IMR-90 (cell line): ENCODE data around the gene TCF12. TPM values are rescaled to one million over a fixed set of nuclear protein-coding genes. Genes with fewer than 3 reads are reported as not detected.

Experiments
- ATAC-seq: fragments of 200-7000 bp; cut with Tn5 transposase; 2 replicates; pipeline ENCODE4 v1.9.1; 2020; ENCODE audit warnings: low read depth, mild to moderate bottlenecking, moderate library complexity
- BruUV-seq: library from RNA; stranded (reverse); fragments of 400-500 nt; replicated peaks from 2 replicates; lab custom pipeline; 2021; lab: Mats Ljungman, UMichigan
- CTCF ChIA-PET: fragments of 300-600 bp; formaldehyde crosslinking; extraction: SDS; loops from one replicate; lab custom pipeline; 2021; ENCODE audit warnings: antibody characterized with exemption; lab: Yijun Ruan, JAX
- POLR2A ChIA-PET: fragments of 300-600 bp; sonication (Branson Sonifier 250); formaldehyde crosslinking; loops from one replicate; lab custom pipeline; 2022; ENCODE audit warnings: antibody characterized with exemption; ENCODE audit not compliant: unreplicated experiment; lab: Charles Lee
- DNase-seq: peaks from one replicate; pipeline ENCODE4 v3.0.0; 2013
- H2AFZ ChIP-seq: replicated peaks from 2 replicates; pipeline ENCODE3; 2013; ENCODE audit warnings: low read length, mild to moderate bottlenecking; ENCODE audit not compliant: poor library complexity
- H2AK5ac ChIP-seq: 2 replicates; pipeline ENCODE4 v1.6.1; 2013; ENCODE audit warnings: low read depth, low read length, inconsistent platforms
- H2AK9ac ChIP-seq: replicated peaks from 2 replicates; pipeline ENCODE3; 2013; ENCODE audit warnings: mild to moderate bottlenecking, low read depth, low read length, moderate library complexity; ENCODE audit not compliant: poor library complexity
- H2BK120ac ChIP-seq: 2 replicates; pipeline ENCODE4 v1.6.1; 2013; ENCODE audit warnings: low read depth, low read length, inconsistent platforms
- H2BK15ac ChIP-seq: 3 replicates; pipeline ENCODE4 v1.6.1; 2013; ENCODE audit warnings: low read depth, low read length, inconsistent platforms
- H2BK20ac ChIP-seq: 2 replicates; pipeline ENCODE4 v1.6.1; 2013; ENCODE audit warnings: low read depth, mild to moderate bottlenecking, inconsistent platforms, low read length, moderate library complexity
- H2BK5ac ChIP-seq: 2 replicates; pipeline ENCODE4 v1.6.1; 2013; ENCODE audit warnings: mild to moderate bottlenecking, low read depth, low read length, inconsistent platforms; ENCODE audit not compliant: poor library complexity, severe bottlenecking
- H3K14ac ChIP-seq: replicated peaks from 2 replicates; pipeline ENCODE4 v1.6.1; 2013; ENCODE audit warnings: low read depth, low read length, inconsistent platforms
- H3K18ac ChIP-seq: 2 replicates; pipeline ENCODE4 v1.6.1; 2013; ENCODE audit warnings: low read depth, low read length, control low read depth
- H3K23ac ChIP-seq: 2 replicates; pipeline ENCODE4 v1.6.1; 2013; ENCODE audit warnings: low read depth, low read length, inconsistent platforms
- H3K27ac ChIP-seq: 2 replicates; pipeline ENCODE4 v1.5.1; 2013; ENCODE audit warnings: mild to moderate bottlenecking, control low read depth, low read length; ENCODE audit not compliant: insufficient read depth
- H3K27me3 ChIP-seq: 2 replicates; pipeline ENCODE4 v1.6.1; 2013; ENCODE audit warnings: low read length; ENCODE audit not compliant: control insufficient read depth, insufficient read depth
- H3K36me3 ChIP-seq: 2 replicates; pipeline ENCODE4 v1.6.1; 2013; ENCODE audit warnings: low read length, mixed read lengths; ENCODE audit not compliant: control insufficient read depth, insufficient read depth
- H3K4ac ChIP-seq: 2 replicates; pipeline ENCODE4 v1.6.1; 2013; ENCODE audit warnings: low read depth, low read length, inconsistent platforms
- H3K4me1 ChIP-seq: 2 replicates; pipeline ENCODE4 v1.6.1; 2013; ENCODE audit warnings: low read length, mixed read lengths; ENCODE audit not compliant: control insufficient read depth, insufficient read depth
- H3K4me2 ChIP-seq: 2 replicates; pipeline ENCODE4 v1.6.1; 2013; ENCODE audit warnings: low read depth, mild to moderate bottlenecking, control low read depth, low read length, moderate library complexity
- H3K4me3 ChIP-seq: 2 replicates; pipeline ENCODE4 v1.5.1; 2013; ENCODE audit warnings: low read depth, mild to moderate bottlenecking, control low read depth, low read length, moderate library complexity; ENCODE audit not compliant: insufficient read depth
- H3K56ac ChIP-seq: 2 replicates; pipeline ENCODE4 v1.6.1; 2013; ENCODE audit warnings: low read length, inconsistent platforms; ENCODE audit not compliant: insufficient read depth; ENCODE audit errors: extremely low read depth
- H3K79me1 ChIP-seq, 2 experiments: 2 replicates each; pipeline ENCODE4 v1.6.1; 2013; ENCODE audit warnings: low read length in 2 of 2, inconsistent platforms in 1 of 2, low read depth in 1 of 2
- H3K9ac ChIP-seq: 2 replicates; pipeline ENCODE4 v1.6.1; 2013; ENCODE audit warnings: low read depth, low read length, control low read depth
- H3K9me1 ChIP-seq: 2 replicates; pipeline ENCODE4 v1.6.1; 2013; ENCODE audit warnings: low read length, inconsistent platforms; ENCODE audit not compliant: insufficient read depth
- H3K9me3 ChIP-seq: 2 replicates; pipeline ENCODE4 v1.6.1; 2013; ENCODE audit warnings: low read length; ENCODE audit not compliant: control insufficient read depth, insufficient read depth
- H4K20me1 ChIP-seq: 2 replicates; pipeline ENCODE4 v1.6.1; 2013; ENCODE audit warnings: low read length, inconsistent platforms; ENCODE audit not compliant: insufficient read depth
- H4K5ac ChIP-seq: 2 replicates; pipeline ENCODE4 v1.6.1; 2013; ENCODE audit warnings: mild to moderate bottlenecking, low read depth, low read length, control low read depth
- H4K8ac ChIP-seq, 2 experiments: 2 replicates each; pipeline ENCODE4 v1.6.1; 2013; ENCODE audit warnings: low read depth in 2 of 2, low read length in 2 of 2, control low read depth in 1 of 2, inconsistent platforms in 1 of 2
- H4K91ac ChIP-seq: 2 replicates; pipeline ENCODE4 v1.6.1; 2013; ENCODE audit warnings: low read depth, low read length, inconsistent platforms; ENCODE audit not compliant: insufficient read depth
- BHLHE40 ChIP-seq: fragments of 150-350 bp; IDR thresholded peaks from 2 replicates; pipeline ENCODE4 v1.6.1; 2016; ENCODE audit warnings: mild to moderate bottlenecking, low read depth, low read length
- CEBPB ChIP-seq: IDR thresholded peaks from 2 replicates; pipeline ENCODE4 v1.6.1; 2012; ENCODE audit warnings: low read depth, low read length, improper control_type of control experiment
- CHD1 ChIP-seq: IDR thresholded peaks from 2 replicates; pipeline ENCODE4 v1.6.1; 2012; ENCODE audit warnings: low read depth, low read length, improper control_type of control experiment
- FOS ChIP-seq: fragments of 150-350 bp; IDR thresholded peaks from 2 replicates; pipeline ENCODE4 v1.6.1; 2016; ENCODE audit warnings: low read depth, low read length
- MAFK ChIP-seq: IDR thresholded peaks from 2 replicates; pipeline ENCODE4 v1.6.1; 2012; ENCODE audit warnings: low read depth, low read length, improper control_type of control experiment
- MAZ ChIP-seq: IDR thresholded peaks from 2 replicates; pipeline ENCODE4 v1.6.1; 2012; ENCODE audit warnings: low read depth, mild to moderate bottlenecking, low read length, improper control_type of control experiment, moderate library complexity, borderline replicate concordance
- MXI1 ChIP-seq: IDR thresholded peaks from 2 replicates; pipeline ENCODE4 v1.6.1; 2012; ENCODE audit warnings: low read depth, mild to moderate bottlenecking, low read length, moderate library complexity, borderline replicate concordance
- NFE2L2 ChIP-seq: fragments of 150-350 bp; IDR thresholded peaks from 2 replicates; pipeline ENCODE4 v1.6.1; 2016; ENCODE audit warnings: low read depth, mild to moderate bottlenecking, low read length
- POLR2A ChIP-seq: IDR thresholded peaks from 2 replicates; pipeline ENCODE4 v1.6.1; 2012; ENCODE audit warnings: mild to moderate bottlenecking, low read depth, low read length
- RAD21 ChIP-seq: IDR thresholded peaks from 2 replicates; pipeline ENCODE4 v1.6.1; 2012; ENCODE audit warnings: low read length, improper control_type of control experiment
- RCOR1 ChIP-seq: IDR thresholded peaks from 2 replicates; pipeline ENCODE4 v1.6.1; 2012; ENCODE audit warnings: mild to moderate bottlenecking, low read length, improper control_type of control experiment; ENCODE audit not compliant: insufficient replicate concordance
- RFX5 ChIP-seq: IDR thresholded peaks from 2 replicates; pipeline ENCODE4 v1.8.0; 2012; ENCODE audit warnings: low read depth, mild to moderate bottlenecking, low read length, moderate library complexity
- SMC3 ChIP-seq: fragments of 150-350 bp; IDR thresholded peaks from 2 replicates; pipeline ENCODE4 v1.6.1; 2016; ENCODE audit warnings: low read depth, mild to moderate bottlenecking, antibody characterized with exemption, low read length, moderate library complexity
- WGBS, 2 experiments: methylation state at CpG; one replicate each; pipeline versions ENCODE4 v1.1.5 to v1.1.7; 2013; ENCODE audit warnings: missing lambda C conversion rate in 2 of 2; ENCODE audit not compliant: insufficient read length in 1 of 2; ENCODE audit errors: extremely low coverage in 2 of 2; 5-methylcytosine and 5-hydroxymethylcytosine counted together
- dilution Hi-C: fragments of 300-500 bp; cut with HindIII; formaldehyde crosslinking; loops from one replicate; pipeline ENCODE4 v1.14.3; 2018; ENCODE audit warnings: low sequenced_read_pairs; ENCODE audit not compliant: unreplicated experiment
- in situ Hi-C: fragments of 300-500 bp; cut with MboI; formaldehyde crosslinking; loops from 3 replicates; pipeline ENCODE4 v1.14.3; 2019; ENCODE audit warnings: low sequenced_read_pairs, inconsistent platforms, mixed read lengths
- intact Hi-C: fragments of 100-400 bp; cut with micrococcal nuclease; formaldehyde crosslinking; loops from 2 replicates; pipeline ENCODE4 v1.10.0; 2022
- polyA plus RNA-seq, 3 experiments: library from polyadenylated mRNA; depleted of rRNA; stranded (reverse); fragments of >200 nt; gene quantifications; 2 replicates each; pipeline ENCODE4 v1.2.3, GENCODE V29; 2012; ENCODE audit warnings: low replicate concordance in 1 of 3
- total RNA-seq: library from RNA; depleted of rRNA; stranded (reverse); fragments of >200 nt; gene quantifications from 2 replicates; pipeline ENCODE4 v1.2.3, GENCODE V29; 2012
- TF ChIP-seq, protein P1 (sequence below): fragments of 150-350 bp; IDR thresholded peaks from 2 replicates; pipeline ENCODE4 v1.6.1; 2017; ENCODE audit warnings: mild to moderate bottlenecking, antibody characterized with exemption, low read length, low read depth
- TF ChIP-seq, protein P2 (sequence below): fragments of 150-350 bp; IDR thresholded peaks from 2 replicates; pipeline ENCODE4 v1.6.1; 2016; ENCODE audit warnings: low read depth, mild to moderate bottlenecking, low read length, moderate library complexity, borderline replicate concordance
- TF ChIP-seq, protein P3 (sequence below): conservative IDR thresholded peaks from 2 replicates; pipeline ENCODE4 v1.5.1; 2012; ENCODE audit warnings: mild to moderate bottlenecking, low read depth, low read length, improper control_type of control experiment

Gene TCF12
- total and polyA plus RNA-seq, 2 of the 4 experiments (the other 2 are of a cell fraction) = 79.4 to 160 TPM

DNA sequence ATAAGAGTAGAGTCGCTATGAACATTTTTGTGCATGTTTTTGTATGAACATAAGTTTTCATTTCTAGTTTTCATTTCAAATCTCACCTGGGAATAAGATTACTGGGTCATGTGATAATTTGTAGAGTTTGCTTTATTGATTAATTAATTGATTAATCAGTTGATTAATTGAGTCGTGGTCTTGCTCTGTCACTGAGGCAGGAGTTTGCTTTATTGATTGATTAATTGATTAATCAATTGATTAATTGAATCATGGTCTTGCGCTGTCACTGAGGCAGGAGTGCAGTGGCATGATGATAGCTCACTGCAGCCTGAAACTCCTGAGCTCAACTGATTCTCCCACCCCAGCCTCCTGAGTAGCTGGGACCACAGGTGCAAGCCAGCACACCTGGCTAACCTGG lies 111.6 kb downstream of the TCF12 start:
- ATAC-seq (no peak), DNase-seq (no peak)
- Histone ChIP-seq H3K4me2 (no peak overlapping the region), H4K8ac (no peak overlapping the region), H3K56ac (no peak overlapping the region), H4K5ac (no peak overlapping the region), H2BK5ac (no peak overlapping the region), H3K79me1 (peaks cover 23 to 72% of the 10 kb centered on the region in 2 experiments), H2BK20ac (no peak overlapping the region), H3K4me3 (no peak overlapping the region), H2BK15ac (no peak overlapping the region), H4K91ac (no peak overlapping the region), H2AK9ac (no peak overlapping the region), H3K9me3 (no peaks in the 10 kb centered on the region), H3K36me3 (no peaks in the 10 kb centered on the region), H2AFZ (no peak overlapping the region), H3K4ac (no peak overlapping the region), H3K14ac (no peak overlapping the region), H2AK5ac (no peak overlapping the region), H4K20me1 (peaks cover 50% of the 10 kb centered on the region), H3K27me3 (no peaks in the 10 kb centered on the region), H2BK120ac (no peak overlapping the region), H3K27ac (no peak overlapping the region), H3K9me1 (peaks cover 3% of the 10 kb centered on the region), H3K18ac (no peak overlapping the region), H3K4me1 (peaks cover 8% of the 10 kb centered on the region), H3K23ac (no peak overlapping the region), H3K9ac (no peak overlapping the region)
- WGBS, 2 experiments = 83% methylated on average over 1 of the region's 3 CpGs; no CpG with 5 or more reads in 1 of the 2 experiments
- dilution Hi-C loops = no loop called here
- intact Hi-C loops = no loop called here
- no peak for TF ChIP-seq NFE2L2
- TF ChIP-seq SMC3 = no peak
- TF ChIP-seq RCOR1 = no peak
- no peak for TF ChIP-seq RFX5
- TF ChIP-seq BHLHE40 = no peak
- TF ChIP-seq, protein P1, sequence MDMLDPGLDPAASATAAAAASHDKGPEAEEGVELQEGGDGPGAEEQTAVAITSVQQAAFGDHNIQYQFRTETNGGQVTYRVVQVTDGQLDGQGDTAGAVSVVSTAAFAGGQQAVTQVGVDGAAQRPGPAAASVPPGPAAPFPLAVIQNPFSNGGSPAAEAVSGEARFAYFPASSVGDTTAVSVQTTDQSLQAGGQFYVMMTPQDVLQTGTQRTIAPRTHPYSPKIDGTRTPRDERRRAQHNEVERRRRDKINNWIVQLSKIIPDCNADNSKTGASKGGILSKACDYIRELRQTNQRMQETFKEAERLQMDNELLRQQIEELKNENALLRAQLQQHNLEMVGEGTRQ = no peak
- TF ChIP-seq RAD21 = no peak
- TF ChIP-seq MXI1 = no peak
- no peak for TF ChIP-seq MAZ
- TF ChIP-seq POLR2A = no peak
- TF ChIP-seq, protein P2, sequence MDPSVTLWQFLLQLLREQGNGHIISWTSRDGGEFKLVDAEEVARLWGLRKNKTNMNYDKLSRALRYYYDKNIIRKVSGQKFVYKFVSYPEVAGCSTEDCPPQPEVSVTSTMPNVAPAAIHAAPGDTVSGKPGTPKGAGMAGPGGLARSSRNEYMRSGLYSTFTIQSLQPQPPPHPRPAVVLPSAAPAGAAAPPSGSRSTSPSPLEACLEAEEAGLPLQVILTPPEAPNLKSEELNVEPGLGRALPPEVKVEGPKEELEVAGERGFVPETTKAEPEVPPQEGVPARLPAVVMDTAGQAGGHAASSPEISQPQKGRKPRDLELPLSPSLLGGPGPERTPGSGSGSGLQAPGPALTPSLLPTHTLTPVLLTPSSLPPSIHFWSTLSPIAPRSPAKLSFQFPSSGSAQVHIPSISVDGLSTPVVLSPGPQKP = no peak
- TF ChIP-seq, protein P3, sequence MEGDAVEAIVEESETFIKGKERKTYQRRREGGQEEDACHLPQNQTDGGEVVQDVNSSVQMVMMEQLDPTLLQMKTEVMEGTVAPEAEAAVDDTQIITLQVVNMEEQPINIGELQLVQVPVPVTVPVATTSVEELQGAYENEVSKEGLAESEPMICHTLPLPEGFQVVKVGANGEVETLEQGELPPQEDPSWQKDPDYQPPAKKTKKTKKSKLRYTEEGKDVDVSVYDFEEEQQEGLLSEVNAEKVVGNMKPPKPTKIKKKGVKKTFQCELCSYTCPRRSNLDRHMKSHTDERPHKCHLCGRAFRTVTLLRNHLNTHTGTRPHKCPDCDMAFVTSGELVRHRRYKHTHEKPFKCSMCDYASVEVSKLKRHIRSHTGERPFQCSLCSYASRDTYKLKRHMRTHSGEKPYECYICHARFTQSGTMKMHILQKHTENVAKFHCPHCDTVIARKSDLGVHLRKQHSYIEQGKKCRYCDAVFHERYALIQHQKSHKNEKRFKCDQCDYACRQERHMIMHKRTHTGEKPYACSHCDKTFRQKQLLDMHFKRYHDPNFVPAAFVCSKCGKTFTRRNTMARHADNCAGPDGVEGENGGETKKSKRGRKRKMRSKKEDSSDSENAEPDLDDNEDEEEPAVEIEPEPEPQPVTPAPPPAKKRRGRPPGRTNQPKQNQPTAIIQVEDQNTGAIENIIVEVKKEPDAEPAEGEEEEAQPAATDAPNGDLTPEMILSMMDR = no peak
- TF ChIP-seq CHD1 = no peak
- TF ChIP-seq MAFK = no peak
- no peak for TF ChIP-seq CEBPB
- TF ChIP-seq FOS = no peak
- in situ Hi-C loops = no loop called here
- no TSS peak for BruUV-seq
- POLR2A ChIA-PET = no interaction called here
- CTCF ChIA-PET = no interaction called here
